Stimulated activated CD8-positive, alpha-beta memory T cell treated with anti-CD3 and anti-CD28 coated beads, Interleukin-15, amount 100 ng/mL, for 24 hours (primary cell): ENCODE measurements around the gene FGF14.
"Not testable (repeated sequence)": the region's sequence is repeated elsewhere in the genome, so short reads cannot be mapped to it uniquely, and the experiment has no call there.

Source experiments
- DNase-seq: peaks from one replicate; pipeline ENCODE4 v3.0.0-alpha.2; 2020; ENCODE audit warnings: low read depth

Gene FGF14

GRCh38 chr13:102136735-102137296 lies 265.0 kb downstream of the FGF14 start:
- DNase-seq: no peak

- DNase-seq: no peak
Measured at GRCh38 chr13:102132777-102133295, 269.0 kb downstream of the FGF14 start.

- no peak for DNase-seq
Measured at GRCh38 chr13:102131246-102131645, 270.6 kb downstream of the FGF14 start.

GRCh38 chr13:102128216-102128810 lies 273.5 kb downstream of the FGF14 start:
- no peak for DNase-seq

GRCh38 chr13:102127153-102127552 lies 274.7 kb downstream of the FGF14 start:
- no peak for DNase-seq

- DNase-seq: no peak
Measured at GRCh38 chr13:102122147-102122546, 279.7 kb downstream of the FGF14 start.

- DNase-seq: no peak
Measured at GRCh38 chr13:102117175-102117831, 284.5 kb downstream of the FGF14 start.

GRCh38 chr13:102103469-102103868 lies 298.4 kb downstream of the FGF14 start:
- DNase-seq: no peak

- no peak for DNase-seq
Measured at GRCh38 chr13:102100234-102100633, 301.6 kb downstream of the FGF14 start.

GRCh38 chr13:102097708-102098107 lies 304.1 kb downstream of the FGF14 start:
- DNase-seq: no peak

- DNase-seq: not testable (repeated sequence)
Measured at GRCh38 chr13:102093288-102093687, 308.6 kb downstream of the FGF14 start.

- no peak for DNase-seq
Measured at GRCh38 chr13:102091231-102091630, 310.6 kb downstream of the FGF14 start.

- DNase-seq: no peak
Measured at GRCh38 chr13:102090532-102090931, 311.3 kb downstream of the FGF14 start.

- no peak for DNase-seq
Measured at GRCh38 chr13:102089722-102090121, 312.1 kb downstream of the FGF14 start.

GRCh38 chr13:102089177-102089576 lies 312.7 kb downstream of the FGF14 start:
- no peak for DNase-seq

- no peak for DNase-seq
Measured at GRCh38 chr13:102073251-102073650, 328.6 kb downstream of the FGF14 start.

GRCh38 chr13:102071711-102072110 lies 330.1 kb downstream of the FGF14 start:
- DNase-seq: no peak

GRCh38 chr13:102068323-102068722 lies 333.5 kb downstream of the FGF14 start:
- not testable (repeated sequence) for DNase-seq

GRCh38 chr13:102055090-102055779 lies 346.6 kb downstream of the FGF14 start:
- DNase-seq: no peak

GRCh38 chr13:102049853-102050252 lies 352.0 kb downstream of the FGF14 start:
- DNase-seq: no peak

GRCh38 chr13:102045731-102046130 lies 356.1 kb downstream of the FGF14 start:
- no peak for DNase-seq

GRCh38 chr13:102042746-102043145 lies 359.1 kb downstream of the FGF14 start:
- no peak for DNase-seq

- DNase-seq: no peak
Measured at GRCh38 chr13:102041544-102041943, 360.3 kb downstream of the FGF14 start.
